ENCODE results near the gene CBLB.

CBLB gene

DNA sequence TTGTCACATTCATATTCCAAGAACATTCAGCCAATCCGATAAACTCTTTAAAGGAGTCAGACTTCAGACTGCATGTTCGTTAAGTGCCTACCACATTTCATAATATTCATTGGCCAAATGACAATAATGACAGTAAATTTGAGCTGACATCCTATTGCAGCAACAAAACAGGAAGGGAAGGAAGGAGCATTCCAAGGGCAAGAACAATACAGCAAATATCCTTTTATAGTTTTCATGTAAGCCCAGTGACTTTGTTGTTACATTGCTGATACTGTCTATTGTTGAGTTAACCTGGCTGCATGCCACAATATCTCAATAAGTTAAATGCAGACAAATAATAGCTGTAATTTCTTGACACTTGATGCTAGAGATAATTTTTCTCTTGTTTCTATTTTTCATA, 16.4 kb upstream of the CBLB start:
- H3K27ac ChIP-seq: no peak overlapping the region
- TF ChIP-seq ZFX (IDR thresholded peaks at IDR 0.05) (no peak), CTCF (conservative IDR thresholded peaks at IDR 0.05) (no peak)

DNA sequence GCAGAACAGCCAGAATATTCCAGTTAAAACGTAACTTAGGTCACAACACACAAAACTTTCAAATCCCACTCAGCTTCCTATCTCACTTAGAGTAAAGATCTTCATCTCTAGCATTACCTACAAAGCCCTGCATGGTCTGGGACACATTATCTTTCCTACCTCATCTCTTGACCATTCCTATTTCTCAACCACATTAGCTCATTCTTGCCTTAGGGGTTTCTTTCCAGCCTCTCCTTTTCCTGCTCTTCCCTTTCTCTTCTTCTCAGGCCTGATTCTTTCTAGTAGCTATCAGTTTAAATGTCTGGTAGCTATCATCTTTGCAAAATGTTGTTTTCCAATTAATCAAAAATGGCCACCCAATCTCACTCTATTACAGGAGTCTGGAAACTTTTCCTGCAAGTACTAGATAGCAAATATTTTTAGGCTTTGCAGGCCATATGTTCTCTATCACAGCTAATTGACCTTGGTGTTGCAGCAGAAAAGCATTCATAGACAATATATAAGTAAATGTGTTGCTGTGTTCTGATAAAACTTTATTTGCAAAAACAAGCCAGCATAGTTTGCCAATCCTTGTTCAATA, 15.1 kb upstream of the CBLB start:
- H3K27ac ChIP-seq: no peak overlapping the region
- TF ChIP-seq CTCF (conservative IDR thresholded peaks at IDR 0.05): no peak
- no peak for TF ChIP-seq ZFX (IDR thresholded peaks at IDR 0.05)

DNA sequence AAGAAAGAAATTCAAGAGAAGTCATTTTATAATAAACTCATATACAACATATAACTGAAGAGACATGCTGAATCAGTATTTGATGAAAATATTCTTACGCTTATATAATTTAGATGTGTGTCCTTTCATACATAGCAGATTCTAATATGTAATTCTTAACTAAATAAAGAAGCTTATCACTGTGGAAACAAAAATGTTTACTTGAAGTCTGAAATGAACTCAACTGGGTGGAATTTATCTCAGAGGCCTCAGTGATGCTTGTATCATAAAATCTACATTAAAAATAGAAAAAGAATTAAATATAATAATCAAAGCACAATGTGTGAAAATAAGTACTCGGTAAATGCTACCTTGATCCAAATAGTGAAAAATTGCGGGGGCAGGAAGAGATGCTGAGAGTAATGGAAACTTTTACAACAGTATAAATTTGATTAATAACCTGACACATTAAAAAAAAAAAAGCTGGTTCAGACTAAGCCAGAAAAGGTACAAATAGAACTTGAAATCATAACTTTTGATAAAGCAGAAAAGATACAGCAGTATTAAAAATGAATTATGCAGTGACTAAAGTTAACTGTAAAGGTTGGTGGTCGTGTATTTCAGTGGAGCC, 12.0 kb upstream of the CBLB start:
- no peak for TF ChIP-seq CTCF (conservative IDR thresholded peaks at IDR 0.05)
- no peak for TF ChIP-seq ZFX (IDR thresholded peaks at IDR 0.05)
- H3K27ac ChIP-seq: no peak overlapping the region

DNA sequence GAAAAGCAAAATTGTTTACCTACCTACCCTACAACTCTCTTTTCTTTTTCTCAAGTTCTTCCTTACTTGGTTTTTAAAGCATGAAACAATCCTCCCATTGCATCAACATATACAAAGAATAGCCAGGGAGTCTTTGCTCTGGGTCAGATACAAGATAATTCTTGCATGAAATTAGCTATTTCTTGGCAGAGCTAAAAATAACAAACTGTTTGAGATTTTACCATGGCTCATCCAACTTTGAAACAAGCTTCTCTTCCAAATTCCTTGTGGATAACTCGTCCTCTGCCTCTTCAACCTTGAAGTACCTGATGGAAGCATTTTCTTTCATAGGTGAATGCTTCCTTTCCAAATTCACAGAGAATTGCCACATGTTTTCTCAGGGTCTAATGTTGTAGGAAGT, 9.2 kb upstream of the CBLB start:
- TF ChIP-seq CTCF (conservative IDR thresholded peaks at IDR 0.05) (no peak), ZFX (IDR thresholded peaks at IDR 0.05) (no peak)
- no peak overlapping the region for H3K27ac ChIP-seq

GRCh38 chr3:105877336-105877910, 8.6 kb upstream of the CBLB start:
- H3K27ac ChIP-seq: no peak overlapping the region
- TF ChIP-seq CTCF (conservative IDR thresholded peaks at IDR 0.05) (no peak), ZFX (IDR thresholded peaks at IDR 0.05) (no peak)

- TF ChIP-seq CTCF (conservative IDR thresholded peaks at IDR 0.05) (no peak), ZFX (IDR thresholded peaks at IDR 0.05) (no peak)
- no peak overlapping the region for H3K27ac ChIP-seq
These were observed 8.0 kb upstream of the CBLB start for GRCh38 chr3:105876780-105877327.

All from C4-2B (cell line).